Peyer's patch (tissue), 4 donors: ENCODE results near the gene ILKAP. TPM values are rescaled to one million over a fixed set of nuclear protein-coding genes. Genes with fewer than 3 reads are reported as not detected.

ENCODE experiments used
- DNase-seq, 3 donors: peaks; one replicate each; pipeline ENCODE4 v3.0.0-alpha.2; 2017 to 2019
- H3K27ac ChIP-seq, 4 donors: fragments of 200-600 bp; sonication (generic); one replicate each; pipeline ENCODE4 v1.5.1; 2016 to 2019
- H3K27me3 ChIP-seq, 2 donors: fragments of 200-600 bp; sonication (generic); one replicate each; pipeline ENCODE4 v1.5.1; 2019
- H3K36me3 ChIP-seq, 3 donors: fragments of 200-600 bp; sonication (generic); one replicate each; pipeline ENCODE4 v1.5.1; 2016 to 2019
- H3K4me1 ChIP-seq, 4 donors: fragments of 200-600 bp; sonication (generic); one replicate each; pipeline ENCODE4 v1.5.1; 2016 to 2019
- H3K4me3 ChIP-seq, 4 donors: fragments of 200-600 bp; sonication (generic); 1 replicate in 3 of 4; 2 replicates in 1 of 4; pipeline ENCODE4 v1.5.1; 2016 to 2019; ENCODE audit warnings: mild to moderate bottlenecking in 1 of 4
- H3K9me3 ChIP-seq, 4 donors: fragments of 200-600 bp; sonication (generic); one replicate each; pipeline ENCODE4 v1.5.1; 2016 to 2019; ENCODE audit warnings: mild to moderate bottlenecking in 1 of 4
- CTCF ChIP-seq, 6 experiments: fragments of 450-650 bp in 4 of 6; fragments of 200-600 bp in 2 of 6; sonication (generic) in 1 of 6; IDR thresholded peaks; one replicate each; pipeline ENCODE4 v1.5.1; 2017 to 2019; ENCODE audit warnings: antibody characterized with exemption in 6 of 6, mild to moderate bottlenecking in 3 of 6, moderate library complexity in 1 of 6
- POLR2A ChIP-seq, 2 donors: fragments of 450-650 bp; IDR thresholded peaks; one replicate each; pipeline ENCODE4 v1.5.1; 2017; ENCODE audit warnings: antibody characterized with exemption in 2 of 2, mild to moderate bottlenecking in 2 of 2, moderate library complexity in 2 of 2
- total RNA-seq, 4 donors: library from RNA; depleted of rRNA; stranded (reverse); fragments of >200 nt; gene quantifications; one replicate each; pipeline ENCODE4 v1.1.0, GENCODE V29; 2016

ILKAP gene
- total RNA-seq, 4 donors from 2014 or later, result 35.7 to 52.4 (median 43.8) TPM

GRCh38 chr2:238228700-238229099, 25.2 kb upstream of the ILKAP start:
- Histone ChIP-seq H3K36me3 (no peaks in the 10 kb centered on the region), H3K9me3 (no peaks in the 10 kb centered on the region), H3K27me3 (no peaks in the 10 kb centered on the region), H3K4me1 (peaks cover 0 to 7% (median 0%) of the 10 kb centered on the region in 4 donors), H3K27ac (peak overlapping the region in 1 of 4 donors; percentile 51), H3K4me3 (no peak overlapping the region)
- no peak for DNase-seq
- no peak for TF ChIP-seq CTCF (IDR thresholded peaks at IDR 0.05)
- no peak for TF ChIP-seq POLR2A (IDR thresholded peaks at IDR 0.05)

GRCh38 chr2:238227587-238228032, 24.1 kb upstream of the ILKAP start:
- Histone ChIP-seq H3K36me3 (no peaks in the 10 kb centered on the region), H3K4me1 (peaks cover 0 to 7% (median 0%) of the 10 kb centered on the region in 4 donors), H3K4me3 (no peak overlapping the region), H3K27ac (no peak overlapping the region), H3K9me3 (no peaks in the 10 kb centered on the region), H3K27me3 (no peaks in the 10 kb centered on the region)
- TF ChIP-seq CTCF (IDR thresholded peaks at IDR 0.05), result no peak
- no peak for TF ChIP-seq POLR2A (IDR thresholded peaks at IDR 0.05)
- DNase-seq, result no peak

DNA sequence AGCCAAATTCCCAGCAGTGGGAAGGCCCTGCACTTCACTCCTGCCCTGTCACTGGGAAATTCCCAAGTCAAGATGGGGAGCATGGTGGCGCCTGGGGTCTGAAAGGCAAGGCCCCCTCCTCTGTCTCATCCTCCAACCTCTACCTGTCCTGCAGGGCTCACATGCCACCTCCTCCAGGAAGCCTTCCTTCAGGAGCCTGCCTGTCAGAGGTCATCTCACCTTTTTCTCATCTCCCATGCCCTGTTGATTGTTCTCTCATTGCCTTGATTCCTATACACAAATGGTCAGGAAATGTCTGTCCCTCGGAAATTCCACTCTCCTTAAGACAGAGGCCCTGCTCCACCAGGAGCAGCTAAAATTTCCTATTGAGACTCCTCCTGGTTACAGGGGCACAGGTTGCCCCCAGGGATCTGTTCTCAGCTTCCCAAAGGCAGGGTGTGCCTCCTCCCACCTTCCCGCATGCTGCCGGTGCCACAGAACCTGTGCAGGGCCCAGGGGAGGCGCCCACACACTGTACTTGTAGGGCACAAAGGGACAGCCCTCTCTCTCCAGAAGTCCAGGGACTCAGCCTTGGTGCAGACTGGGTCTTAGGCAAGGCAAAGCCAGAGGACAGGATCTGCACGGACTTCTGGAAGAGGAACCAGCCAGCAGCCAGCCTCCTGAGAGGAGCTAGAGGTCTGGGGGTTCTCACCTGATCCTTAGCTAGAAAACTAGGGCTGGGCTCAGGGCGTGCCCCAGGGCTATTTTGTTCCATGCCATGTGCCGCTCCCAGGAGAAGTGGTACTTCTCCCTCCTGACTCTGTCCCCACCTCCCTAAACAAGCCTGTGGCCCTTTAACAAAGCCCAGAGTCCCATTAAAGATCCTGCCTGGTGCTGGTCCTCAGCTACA, 23.4 kb upstream of the ILKAP start:
- no peak overlapping the region for H3K27ac ChIP-seq

DNA sequence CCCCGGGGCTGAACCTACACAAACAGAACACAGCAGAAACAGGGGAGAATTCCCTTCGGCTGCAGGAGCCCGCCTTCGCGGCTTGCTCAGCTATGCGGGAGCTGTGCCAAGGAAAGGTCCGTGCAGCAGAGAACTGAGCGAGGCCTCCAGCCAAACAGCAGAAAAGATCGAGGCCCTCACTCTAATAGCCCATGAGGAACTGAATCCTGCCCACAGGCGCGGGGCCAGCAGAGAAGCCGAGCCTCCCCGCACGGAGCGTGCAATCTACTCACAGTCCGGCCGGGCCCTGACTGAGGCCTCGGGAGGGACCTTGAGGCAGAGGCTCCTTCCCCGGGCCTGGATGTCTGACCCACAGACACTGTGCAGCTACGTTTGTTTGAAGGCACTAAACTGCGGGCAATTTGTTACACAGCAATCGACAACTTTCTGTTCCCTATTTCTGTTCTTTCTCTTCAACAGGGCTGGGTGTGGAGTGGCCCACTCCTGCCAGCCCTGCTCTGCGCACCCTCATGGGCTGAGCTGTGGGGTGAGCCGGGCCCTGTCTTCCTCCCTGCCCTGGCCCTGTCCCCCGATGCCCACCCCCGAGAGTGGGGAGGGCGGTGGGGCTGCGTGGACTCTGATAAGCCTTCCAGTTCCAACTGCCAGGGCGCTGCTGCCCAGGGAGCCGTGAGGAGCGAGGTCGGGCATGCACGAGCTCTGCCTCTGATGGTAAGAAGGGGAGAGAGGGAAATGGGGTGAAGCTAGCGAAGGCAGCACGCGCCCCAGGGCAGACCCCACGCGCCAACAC, 22.6 kb upstream of the ILKAP start:
- Histone ChIP-seq H3K4me3 (no peak overlapping the region), H3K27ac (no peak overlapping the region), H3K36me3 (no peaks in the 10 kb centered on the region), H3K4me1 (peaks cover 0 to 4% (median 0%) of the 10 kb centered on the region in 4 donors), H3K9me3 (no peaks in the 10 kb centered on the region), H3K27me3 (no peaks in the 10 kb centered on the region)
- DNase-seq, result no peak
- TF ChIP-seq CTCF (IDR thresholded peaks at IDR 0.05) (no peak), POLR2A (IDR thresholded peaks at IDR 0.05) (no peak)

More for the DNA sequence above, 23.4 kb upstream of the ILKAP start:
- TF ChIP-seq POLR2A (IDR thresholded peaks at IDR 0.05) (no peak), CTCF (IDR thresholded peaks at IDR 0.05) (no peak)
- Histone ChIP-seq H3K4me3 (no peak overlapping the region), H3K4me1 (peaks cover 0 to 7% (median 0%) of the 10 kb centered on the region in 4 donors), H3K27me3 (no peaks in the 10 kb centered on the region), H3K9me3 (no peaks in the 10 kb centered on the region), H3K36me3 (no peaks in the 10 kb centered on the region)
- DNase-seq, result no peak

DNA sequence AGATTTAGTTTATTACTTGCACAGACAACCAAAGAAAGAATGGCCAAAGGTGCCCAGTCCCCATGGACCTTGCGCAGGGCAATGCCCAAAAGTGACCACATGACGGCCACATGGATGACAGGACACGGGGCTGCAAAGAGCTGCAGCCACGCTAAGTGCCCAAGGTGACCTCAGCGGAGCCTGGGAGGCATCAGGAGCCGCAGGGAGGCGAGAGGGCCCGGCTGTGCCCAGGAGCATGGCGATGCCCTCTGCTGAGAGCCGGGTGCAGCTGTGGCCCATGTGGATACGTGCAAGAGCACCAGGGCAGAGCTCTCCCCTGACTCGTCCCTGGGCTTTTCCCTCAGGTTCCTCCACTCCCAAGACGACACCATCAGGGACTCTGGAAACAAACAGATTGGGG, 21.6 kb upstream of the ILKAP start:
- no peak overlapping the region for H3K4me3 ChIP-seq
- DNase-seq, result no peak
- TF ChIP-seq CTCF (IDR thresholded peaks at IDR 0.05), result no peak
- H3K36me3 ChIP-seq, result no peaks in the 10 kb centered on the region
- no peak overlapping the region for H3K27ac ChIP-seq
- H3K9me3 ChIP-seq, result no peaks in the 10 kb centered on the region
- no peaks in the 10 kb centered on the region for H3K4me1 ChIP-seq
- H3K27me3 ChIP-seq, result no peaks in the 10 kb centered on the region
